Astrocyte (in vitro differentiated cells and primary cell): ENCODE results near the gene KRT73. TPM values are rescaled to one million over a fixed set of nuclear protein-coding genes. Genes with fewer than 3 reads are reported as not detected.

Experiments used
- DNase-seq: peaks from one replicate; pipeline ENCODE4 v3.0.0-alpha.2; 2010; ENCODE audit warnings: low read depth
- FAIRE-seq: peaks from 2 replicates; lab custom pipeline; 2011; peaks lifted over from hg19 to GRCh38; lab: Jason Lieb, UNC
- H2AFZ ChIP-seq: 2 replicates; pipeline ENCODE4 v1.6.0; 2012; ENCODE audit warnings: low read depth, low read length, inconsistent platforms
- H3K27ac ChIP-seq: 2 replicates; pipeline ENCODE4 v1.5.1; 2011; ENCODE audit warnings: low read depth, low read length, inconsistent platforms
- H3K27me3 ChIP-seq: 2 replicates; pipeline ENCODE4 v1.6.0; 2011; ENCODE audit warnings: low read length, inconsistent platforms; ENCODE audit not compliant: insufficient read depth
- H3K36me3 ChIP-seq: 2 replicates; pipeline ENCODE4 v1.5.1; 2011; ENCODE audit warnings: low read length, inconsistent platforms; ENCODE audit not compliant: insufficient read depth
- H3K4me1 ChIP-seq: 2 replicates; pipeline ENCODE4 v1.5.1; 2011; ENCODE audit warnings: low read length, inconsistent platforms; ENCODE audit not compliant: insufficient read depth
- H3K4me2 ChIP-seq: 2 replicates; pipeline ENCODE4 v1.6.0; 2012; ENCODE audit warnings: low read length, inconsistent platforms
- H3K4me3 ChIP-seq: 2 replicates; pipeline ENCODE4 v1.5.1; 2011; ENCODE audit warnings: low read depth, mild to moderate bottlenecking, low read length, inconsistent platforms; ENCODE audit not compliant: insufficient read depth
- H3K79me2 ChIP-seq: 2 replicates; pipeline ENCODE4 v1.6.0; 2012; ENCODE audit warnings: mild to moderate bottlenecking, low read length, inconsistent platforms; ENCODE audit not compliant: insufficient read depth
- H3K9ac ChIP-seq: 2 replicates; pipeline ENCODE4 v1.6.0; 2012; ENCODE audit warnings: mild to moderate bottlenecking, low read length, inconsistent platforms
- H3K9me3 ChIP-seq: 2 replicates; pipeline ENCODE4 v1.5.1; 2012; ENCODE audit warnings: low read depth, mild to moderate bottlenecking, low read length, inconsistent platforms; ENCODE audit not compliant: insufficient read depth
- H4K20me1 ChIP-seq: 2 replicates; pipeline ENCODE4 v1.6.0; 2012; ENCODE audit warnings: low read length, inconsistent platforms; ENCODE audit not compliant: insufficient read depth
- H3K27ac Mint-ChIP-seq: one replicate; pipeline ENCODE4 v1.8.0; 2021; ENCODE audit warnings: mild to moderate bottlenecking, mixed read lengths; ENCODE audit not compliant: unreplicated experiment
- H3K27me3 Mint-ChIP-seq: one replicate; pipeline ENCODE4 v1.8.0; 2021; ENCODE audit warnings: low read depth, mixed read lengths; ENCODE audit not compliant: unreplicated experiment
- H3K36me3 Mint-ChIP-seq: one replicate; pipeline ENCODE4 v1.8.0; 2021; ENCODE audit warnings: low read depth, mixed read lengths; ENCODE audit not compliant: unreplicated experiment
- H3K4me1 Mint-ChIP-seq: one replicate; pipeline ENCODE4 v1.8.0; 2021; ENCODE audit warnings: low read depth, mixed read lengths; ENCODE audit not compliant: unreplicated experiment
- H3K4me3 Mint-ChIP-seq: one replicate; pipeline ENCODE4 v1.8.0; 2021; ENCODE audit warnings: mild to moderate bottlenecking, moderate library complexity, mixed read lengths; ENCODE audit not compliant: unreplicated experiment
- H3K9me3 Mint-ChIP-seq: one replicate; pipeline ENCODE4 v1.8.0; 2021; ENCODE audit warnings: mild to moderate bottlenecking, mixed read lengths; ENCODE audit not compliant: unreplicated experiment
- CTCF ChIP-seq: IDR thresholded peaks from 2 replicates; pipeline ENCODE4 v1.5.1; 2011; ENCODE audit warnings: low read depth, mild to moderate bottlenecking, inconsistent platforms, low read length, moderate library complexity; ENCODE audit not compliant: insufficient read depth
- EZH2 ChIP-seq: IDR thresholded peaks from 2 replicates; pipeline ENCODE4 v1.6.1; 2012; ENCODE audit warnings: mild to moderate bottlenecking, low read length, inconsistent platforms; ENCODE audit not compliant: insufficient read depth
- total RNA-seq: library from RNA; stranded (reverse); gene quantifications from 2 replicates; pipeline ENCODE4 v1.2.1, GENCODE V29; 2021

KRT73 gene
- total RNA-seq, 1 donor from 2014 or later: not detected

GRCh38 chr12:52634266-52635056, 16.1 kb upstream of the KRT73 start:
- H3K9me3 ChIP-seq: no peaks in the 10 kb centered on the region
- DNase-seq (no peak), FAIRE-seq (no peak)
- Mint-ChIP-seq H3K9me3 (no peaks in the 10 kb centered on the region), H3K27me3 (peaks cover 44% of the 10 kb centered on the region), H3K27ac (no peak overlapping the region), H3K36me3 (peaks cover 2% of the 10 kb centered on the region), H3K4me3 (no peak overlapping the region), H3K4me1 (no peaks in the 10 kb centered on the region)
- no peaks in the 10 kb centered on the region for H3K36me3 ChIP-seq
- no peaks in the 10 kb centered on the region for H3K4me1 ChIP-seq
- H3K79me2 ChIP-seq: no peaks in the 10 kb centered on the region
- H3K4me3 ChIP-seq: no peak overlapping the region
- no peak overlapping the region for H3K27ac ChIP-seq
- peaks cover 9% of the 10 kb centered on the region for H3K27me3 ChIP-seq
- TF ChIP-seq CTCF (no peak), EZH2 (no peak)
- H2AFZ ChIP-seq: no peak overlapping the region
- H3K4me2 ChIP-seq: no peak overlapping the region
- H4K20me1 ChIP-seq: no peaks in the 10 kb centered on the region
- no peak overlapping the region for H3K9ac ChIP-seq

GRCh38 chr12:52633383-52633782, 15.0 kb upstream of the KRT73 start:
- Mint-ChIP-seq H3K4me3 (no peak overlapping the region), H3K27ac (no peak overlapping the region), H3K4me1 (no peaks in the 10 kb centered on the region), H3K27me3 (peaks cover 51% of the 10 kb centered on the region), H3K9me3 (no peaks in the 10 kb centered on the region), H3K36me3 (peaks cover 2% of the 10 kb centered on the region)
- no peaks in the 10 kb centered on the region for H3K4me1 ChIP-seq
- no peak overlapping the region for H3K4me3 ChIP-seq
- H3K9ac ChIP-seq: no peak overlapping the region
- FAIRE-seq: no peak
- no peaks in the 10 kb centered on the region for H3K36me3 ChIP-seq
- H3K27ac ChIP-seq: no peak overlapping the region
- H3K4me2 ChIP-seq: no peak overlapping the region
- no peak for DNase-seq
- TF ChIP-seq CTCF (no peak), EZH2 (no peak)
- no peaks in the 10 kb centered on the region for H4K20me1 ChIP-seq
- H2AFZ ChIP-seq: no peak overlapping the region
- H3K27me3 ChIP-seq: peaks cover 8% of the 10 kb centered on the region
- no peaks in the 10 kb centered on the region for H3K9me3 ChIP-seq
- H3K79me2 ChIP-seq: no peaks in the 10 kb centered on the region

GRCh38 chr12:52632656-52633055, 14.3 kb upstream of the KRT73 start:
- TF ChIP-seq CTCF: no peak
- TF ChIP-seq EZH2: no peak
- Mint-ChIP-seq H3K27me3 (peaks cover 56% of the 10 kb centered on the region), H3K4me1 (no peaks in the 10 kb centered on the region), H3K9me3 (no peaks in the 10 kb centered on the region), H3K36me3 (peaks cover 2% of the 10 kb centered on the region), H3K27ac (no peak overlapping the region), H3K4me3 (no peak overlapping the region)
- H4K20me1 ChIP-seq: no peaks in the 10 kb centered on the region
- H3K9me3 ChIP-seq: no peaks in the 10 kb centered on the region
- DNase-seq (no peak), FAIRE-seq (no peak)
- H3K79me2 ChIP-seq: no peaks in the 10 kb centered on the region
- H3K36me3 ChIP-seq: no peaks in the 10 kb centered on the region
- H3K4me3 ChIP-seq: no peak overlapping the region
- no peak overlapping the region for H3K9ac ChIP-seq
- H3K4me1 ChIP-seq: no peaks in the 10 kb centered on the region
- H3K4me2 ChIP-seq: no peak overlapping the region
- peaks cover 9% of the 10 kb centered on the region for H3K27me3 ChIP-seq
- H3K27ac ChIP-seq: no peak overlapping the region
- no peak overlapping the region for H2AFZ ChIP-seq
